HG03378 (cell line): ENCODE data around the gene DGKZ.

ENCODE experiments used
- ATAC-seq: cut with Tn5 transposase; IDR thresholded peaks from one replicate; pipeline ENCODE4 v1.9.1; 2021; ENCODE audit warnings: mild to moderate bottlenecking, moderate library complexity; ENCODE audit not compliant: unreplicated experiment

DGKZ gene

DNA sequence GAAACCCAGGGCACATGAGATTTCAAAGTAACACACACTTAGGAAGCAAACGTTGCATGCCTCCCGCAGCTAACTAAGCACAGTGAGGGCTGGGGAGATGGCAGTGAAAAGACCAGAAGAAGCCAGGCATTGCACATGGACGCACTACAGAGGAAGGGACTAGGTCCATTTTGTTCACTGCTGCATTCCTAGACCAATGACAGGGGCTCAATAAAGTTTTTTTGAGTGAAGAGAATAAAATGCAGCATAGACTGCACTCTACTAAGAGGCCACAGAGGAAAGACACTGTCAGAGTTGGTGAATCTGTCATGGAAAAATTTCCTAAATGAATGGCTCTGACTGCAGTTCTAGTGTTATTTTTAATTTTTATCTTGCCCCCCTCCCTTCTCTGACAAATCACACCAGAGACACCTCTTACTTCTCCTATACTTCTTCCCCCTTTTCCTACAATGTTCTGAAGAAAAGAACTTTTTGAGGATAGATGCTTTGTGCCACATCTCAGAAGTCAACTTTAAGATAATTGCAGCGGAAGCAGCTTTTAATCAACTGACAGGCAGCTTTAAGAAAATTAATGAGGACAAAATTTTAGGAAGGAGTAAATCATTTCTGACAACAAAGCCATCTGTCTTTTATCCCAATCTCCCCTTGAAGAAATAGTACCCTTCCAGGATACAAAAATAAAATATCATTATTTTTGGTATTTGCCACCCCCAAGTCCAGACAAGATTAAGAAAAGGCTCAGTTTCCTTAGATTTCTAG lies 79.1 kb downstream of the DGKZ start:
- no peak for ATAC-seq

GRCh38 chr11:46427364-46427763 lies 80.1 kb downstream of the DGKZ start:
- no peak for ATAC-seq

DNA sequence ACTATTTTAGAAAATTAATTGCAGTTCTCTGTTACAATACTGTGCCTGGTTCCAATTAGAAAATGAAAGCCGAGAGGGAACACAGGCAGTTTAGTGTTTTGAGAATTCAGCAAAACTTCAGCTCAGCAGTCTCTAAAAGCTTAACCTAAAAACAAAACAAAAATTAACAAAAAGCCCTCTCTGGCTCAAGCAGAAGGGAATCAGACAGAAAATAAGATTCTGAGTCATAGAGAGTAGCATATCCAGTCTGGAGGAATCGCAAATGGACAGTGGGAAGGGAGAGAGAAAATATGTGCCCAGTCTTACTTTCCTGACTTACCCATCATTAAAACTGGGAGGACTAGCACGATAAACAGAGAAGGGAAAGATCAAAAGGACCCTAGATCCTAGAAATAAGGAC lies 82.5 kb downstream of the DGKZ start:
- no peak for ATAC-seq
